ENCODE measurements around the gene ZSCAN5B. TPM values are rescaled to one million over a fixed set of nuclear protein-coding genes. Genes with fewer than 3 reads are reported as not detected.

Gene ZSCAN5B
- total and polyA plus RNA-seq, 2 of the 8 experiments (the other 6 are each of a cell fraction or from before 2014, with no cell fraction given), result not detected

- TF ChIP-seq CBX5 (IDR thresholded peaks at IDR 0.05; ENCODE audit: low read depth, low read length), result no peak
- no peak for TF ChIP-seq RXRA (IDR thresholded peaks at IDR 0.05; ENCODE audit: insufficient read depth, low read depth, low read length)
- no peak for TF ChIP-seq POU5F1 (IDR thresholded peaks at IDR 0.05; ENCODE audit: low read depth, low read length)
- peak; percentile 10; the same call in 1 of the 2 replicates for TF ChIP-seq TBP (IDR thresholded peaks at IDR 0.05; ENCODE audit: low read depth, low read length)
- peak; percentile 28 for TF ChIP-seq SAP30 (IDR thresholded peaks at IDR 0.05; ENCODE audit: insufficient read depth, insufficient replicate concordance, low read length)
- TF ChIP-seq, protein P1, sequence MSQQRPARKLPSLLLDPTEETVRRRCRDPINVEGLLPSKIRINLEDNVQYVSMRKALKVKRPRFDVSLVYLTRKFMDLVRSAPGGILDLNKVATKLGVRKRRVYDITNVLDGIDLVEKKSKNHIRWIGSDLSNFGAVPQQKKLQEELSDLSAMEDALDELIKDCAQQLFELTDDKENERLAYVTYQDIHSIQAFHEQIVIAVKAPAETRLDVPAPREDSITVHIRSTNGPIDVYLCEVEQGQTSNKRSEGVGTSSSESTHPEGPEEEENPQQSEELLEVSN (IDR thresholded peaks at IDR 0.05), result 0 out of 2 replicates have a peak, but pooled peaks have one; percentile 17
- TF ChIP-seq KDM4A (IDR thresholded peaks at IDR 0.05; ENCODE audit: low read depth, low read length, severe bottlenecking), result peak; percentile 79
- no peak for TF ChIP-seq CTCF (IDR thresholded peaks at IDR 0.05; ENCODE audit: control extremely low read depth in 1 of 3, insufficient read depth in 1 of 3, low read depth in 1 of 3, low read length in 3 of 3)
These were observed 56.8 kb downstream of the ZSCAN5B start, which contains the start of gene ZNF444 (continued) for GRCh38 chr19:56140583-56141416.

Data from H1 (cell line).